ENCODE data around the gene ADD1. TPM values are rescaled to one million over a fixed set of nuclear protein-coding genes. Genes with fewer than 3 reads are reported as not detected.

ADD1 gene
- total and polyA plus RNA-seq, 4 donors: 127 to 400 (median 268) TPM

- no peak for DNase-seq
- WGBS, 2 donors: 79 to 82% methylated on average over 7 of the region's 7 CpGs
- no peak for ATAC-seq (ENCODE audit: insufficient read depth, low FRiP score)
- Histone ChIP-seq H3K9me3 (ENCODE audit: control insufficient read depth in 4 of 4, insufficient read depth in 3 of 4, low read length in 3 of 4) (no peaks in the 10 kb centered on the region), H3K27me3 (ENCODE audit: control insufficient read depth in 3 of 3, insufficient read depth in 3 of 3, low read length in 2 of 3) (no peaks in the 10 kb centered on the region), H3K36me3 (ENCODE audit: control insufficient read depth in 4 of 4, insufficient read depth in 4 of 4, low read length in 4 of 4) (peaks cover 0 to 17% (median 0%) of the 10 kb centered on the region in 4 donors), H3K4me1 (ENCODE audit: control insufficient read depth in 5 of 5, insufficient read depth in 5 of 5, low read length in 5 of 5) (peaks cover 0 to 55% (median 17%) of the 10 kb centered on the region in 5 donors), H3K27ac (ENCODE audit: low read depth in 1 of 2, low read length in 1 of 2) (no peak overlapping the region), H3K9ac (ENCODE audit: insufficient read depth in 1 of 2, low read length in 2 of 2) (no peak overlapping the region), H3K4me3 (no peak overlapping the region)
- TF ChIP-seq CTCF (IDR thresholded peaks at IDR 0.05; ENCODE audit: control extremely low read depth, extremely low read depth): no peak
These were observed 28.9 kb upstream of the ADD1 start for GRCh38 chr4:2814627-2815270.

GRCh38 chr4:2816401-2816954, 27.2 kb upstream of the ADD1 start:
- Histone ChIP-seq H3K27me3 (ENCODE audit: control insufficient read depth in 3 of 3, insufficient read depth in 3 of 3, low read length in 2 of 3) (no peaks in the 10 kb centered on the region), H3K4me1 (ENCODE audit: control insufficient read depth in 5 of 5, insufficient read depth in 5 of 5, low read length in 5 of 5) (peaks cover 0 to 40% (median 10%) of the 10 kb centered on the region in 5 donors), H3K9me3 (ENCODE audit: control insufficient read depth in 4 of 4, insufficient read depth in 3 of 4, low read length in 3 of 4) (no peaks in the 10 kb centered on the region), H3K4me3 (no peak overlapping the region), H3K27ac (ENCODE audit: low read depth in 1 of 2, low read length in 1 of 2) (no peak overlapping the region), H3K9ac (ENCODE audit: insufficient read depth in 1 of 2, low read length in 2 of 2) (no peak overlapping the region), H3K36me3 (ENCODE audit: control insufficient read depth in 4 of 4, insufficient read depth in 4 of 4, low read length in 4 of 4) (peaks cover 0 to 26% (median 0%) of the 10 kb centered on the region in 4 donors)
- DNase-seq (no peak), ATAC-seq (ENCODE audit: insufficient read depth, low FRiP score) (no peak)
- 57 to 86% methylated on average over 1 of the region's 1 CpG for WGBS, 2 donors
- TF ChIP-seq CTCF (IDR thresholded peaks at IDR 0.05; ENCODE audit: control extremely low read depth, extremely low read depth): no peak

GRCh38 chr4:2817137-2817536, 26.5 kb upstream of the ADD1 start:
- DNase-seq: no peak
- 63 to 66% methylated on average over 4 of the region's 4 CpGs for WGBS, 2 donors
- Histone ChIP-seq H3K9ac (ENCODE audit: insufficient read depth in 1 of 2, low read length in 2 of 2) (no peak overlapping the region), H3K27me3 (ENCODE audit: control insufficient read depth in 3 of 3, insufficient read depth in 3 of 3, low read length in 2 of 3) (no peaks in the 10 kb centered on the region), H3K4me1 (ENCODE audit: control insufficient read depth in 5 of 5, insufficient read depth in 5 of 5, low read length in 5 of 5) (peaks cover 0 to 37% (median 5%) of the 10 kb centered on the region in 5 donors), H3K4me3 (no peak overlapping the region), H3K9me3 (ENCODE audit: control insufficient read depth in 4 of 4, insufficient read depth in 3 of 4, low read length in 3 of 4) (no peaks in the 10 kb centered on the region), H3K36me3 (ENCODE audit: control insufficient read depth in 4 of 4, insufficient read depth in 4 of 4, low read length in 4 of 4) (peaks cover 0 to 29% (median 0%) of the 10 kb centered on the region in 4 donors), H3K27ac (ENCODE audit: low read depth in 1 of 2, low read length in 1 of 2) (peak overlapping the region in 1 of 2 donors; percentile 27)
- TF ChIP-seq CTCF (IDR thresholded peaks at IDR 0.05; ENCODE audit: control extremely low read depth, extremely low read depth): no peak
- no peak for ATAC-seq (ENCODE audit: insufficient read depth, low FRiP score)
